GM12872 (cell line): ENCODE results near the gene SDK1.

Source experiments
- TF ChIP-seq, protein P1 (sequence below): IDR thresholded peaks from 3 replicates; pipeline ENCODE4 v1.5.1; 2011; ENCODE audit warnings: low read depth, mild to moderate bottlenecking, low read length, moderate library complexity; ENCODE audit not compliant: insufficient read depth

The SDK1 gene

GRCh38 chr7:3591944-3592343, 290.9 kb downstream of the SDK1 start:
- TF ChIP-seq, protein P1, sequence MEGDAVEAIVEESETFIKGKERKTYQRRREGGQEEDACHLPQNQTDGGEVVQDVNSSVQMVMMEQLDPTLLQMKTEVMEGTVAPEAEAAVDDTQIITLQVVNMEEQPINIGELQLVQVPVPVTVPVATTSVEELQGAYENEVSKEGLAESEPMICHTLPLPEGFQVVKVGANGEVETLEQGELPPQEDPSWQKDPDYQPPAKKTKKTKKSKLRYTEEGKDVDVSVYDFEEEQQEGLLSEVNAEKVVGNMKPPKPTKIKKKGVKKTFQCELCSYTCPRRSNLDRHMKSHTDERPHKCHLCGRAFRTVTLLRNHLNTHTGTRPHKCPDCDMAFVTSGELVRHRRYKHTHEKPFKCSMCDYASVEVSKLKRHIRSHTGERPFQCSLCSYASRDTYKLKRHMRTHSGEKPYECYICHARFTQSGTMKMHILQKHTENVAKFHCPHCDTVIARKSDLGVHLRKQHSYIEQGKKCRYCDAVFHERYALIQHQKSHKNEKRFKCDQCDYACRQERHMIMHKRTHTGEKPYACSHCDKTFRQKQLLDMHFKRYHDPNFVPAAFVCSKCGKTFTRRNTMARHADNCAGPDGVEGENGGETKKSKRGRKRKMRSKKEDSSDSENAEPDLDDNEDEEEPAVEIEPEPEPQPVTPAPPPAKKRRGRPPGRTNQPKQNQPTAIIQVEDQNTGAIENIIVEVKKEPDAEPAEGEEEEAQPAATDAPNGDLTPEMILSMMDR = no peak

- TF ChIP-seq, protein P1 = no peak
Measured at GRCh38 chr7:3592401-3593134, 291.5 kb downstream of the SDK1 start.

DNA sequence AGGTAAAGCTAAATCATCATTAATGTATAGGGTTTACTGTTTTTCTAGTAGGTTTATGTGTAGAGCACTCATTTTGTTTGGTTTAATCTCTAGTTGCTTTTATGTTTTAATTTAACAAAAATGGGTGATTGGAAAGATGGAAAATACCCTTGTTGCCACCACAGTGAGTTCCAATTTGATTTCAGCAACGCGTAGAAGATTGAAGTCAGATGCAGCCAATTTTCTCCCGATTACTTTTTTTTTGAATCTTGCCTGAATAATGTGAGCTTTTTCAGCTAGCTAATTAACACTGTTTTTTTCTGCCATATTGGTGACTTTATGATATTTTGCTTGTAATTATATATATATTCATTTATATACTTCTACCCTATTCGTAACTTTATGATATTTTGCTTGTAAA, 293.8 kb downstream of the SDK1 start:
- TF ChIP-seq, protein P1 = no peak

- TF ChIP-seq, protein P1 = no peak
Measured at GRCh38 chr7:3598854-3599253, 297.8 kb downstream of the SDK1 start.

DNA sequence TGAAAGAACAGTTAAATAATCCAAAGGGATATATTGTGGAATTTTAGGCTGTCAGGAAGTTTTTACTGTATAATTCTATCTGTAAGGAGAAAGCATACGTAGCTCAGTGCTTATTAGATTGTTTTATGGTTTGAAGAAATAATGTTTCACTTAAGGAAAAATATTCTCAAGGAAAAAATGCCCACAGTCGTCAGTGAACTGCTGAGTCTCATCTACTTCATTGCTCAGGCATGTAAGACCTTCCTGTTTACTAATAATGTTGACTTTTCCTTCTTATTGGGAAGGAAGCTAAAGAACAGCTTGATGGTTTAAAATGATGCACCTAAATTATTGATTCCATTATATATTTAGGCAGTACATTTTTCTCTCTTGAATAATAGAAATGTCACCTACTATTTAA, 304.2 kb downstream of the SDK1 start:
- TF ChIP-seq, protein P1 = no peak

GRCh38 chr7:3606436-3606835, 305.4 kb downstream of the SDK1 start:
- TF ChIP-seq, protein P1 = no peak

- TF ChIP-seq, protein P1 = no peak
Measured at GRCh38 chr7:3607847-3608246, 306.8 kb downstream of the SDK1 start.
